K562 (cell line): Measurements from ENCODE around the gene C10orf105. TPM values are rescaled to one million over a fixed set of nuclear protein-coding genes. Genes with fewer than 3 reads are reported as not detected.
A peak's percentile ranks its signal among the peaks of the same experiment; 100 is the strongest.

ENCODE experiments used
- BCL6 ChIP-seq: fragments of 250-450 bp; sonication (Bioruptor Pico); IDR thresholded peaks from 2 replicates; pipeline ENCODE4 v1.4.0; 2020
- BCOR ChIP-seq: fragments of 450-650 bp; IDR thresholded peaks from 2 replicates; pipeline ENCODE4 v1.6.1; 2016
- CTBP1 ChIP-seq: fragments of 450-650 bp; IDR thresholded peaks from 2 replicates; pipeline ENCODE4 v1.6.1; 2016; ENCODE audit warnings: borderline replicate concordance
- DDX20 ChIP-seq: fragments of 450-650 bp; IDR thresholded peaks from 2 replicates; pipeline ENCODE4 v1.6.1; 2016; ENCODE audit warnings: missing genetic modification characterization, low read depth, mild to moderate bottlenecking, missing compliant biosample characterization, moderate library complexity
- HDAC6 ChIP-seq: IDR thresholded peaks from 2 replicates; pipeline ENCODE4 v1.6.1; 2012; ENCODE audit warnings: low read depth, mild to moderate bottlenecking, control low read depth, inconsistent platforms, low read length, moderate library complexity
- HIVEP1 ChIP-seq: fragments of 250-450 bp; sonication (Bioruptor Pico); IDR thresholded peaks from 2 replicates; pipeline ENCODE4 v1.4.0; 2020; ENCODE audit warnings: mild to moderate bottlenecking
- KLF16 ChIP-seq: IDR thresholded peaks from 2 replicates; pipeline ENCODE4 v1.6.1; 2016; ENCODE audit warnings: antibody characterized with exemption
- MED1 ChIP-seq: sonication (generic); formaldehyde crosslinking; IDR thresholded peaks from 2 replicates; pipeline ENCODE4 v1.8.1; 2023; ENCODE audit warnings: missing genetic modification reagents, borderline replicate concordance
- MTF1 ChIP-seq: fragments of 250-450 bp; sonication (Bioruptor Pico); IDR thresholded peaks from 2 replicates; pipeline ENCODE4 v1.9.0; 2021; ENCODE audit warnings: moderate library complexity, mild to moderate bottlenecking, inconsistent platforms, borderline replicate concordance
- MYBL2 ChIP-seq, 2 experiments: fragments of 450-650 bp in 1 of 2; sonication (generic) in 1 of 2; formaldehyde crosslinking in 1 of 2; IDR thresholded peaks; 2 replicates each; pipeline versions ENCODE4 v1.6.1 to v1.8.1; 2017 to 2022; ENCODE audit warnings: borderline replicate concordance in 1 of 2, inconsistent platforms in 1 of 2, low read depth in 1 of 2, mild to moderate bottlenecking in 1 of 2, missing genetic modification reagents in 1 of 2, moderate library complexity in 1 of 2
- NFATC3 ChIP-seq: fragments of 450-650 bp; IDR thresholded peaks from 2 replicates; pipeline ENCODE4 v1.6.1; 2017; ENCODE audit warnings: mild to moderate bottlenecking
- PHB2 ChIP-seq: fragments of 450-650 bp; IDR thresholded peaks from 2 replicates; pipeline ENCODE4 v1.6.1; 2017; ENCODE audit warnings: low read depth
- POLR2G ChIP-seq: fragments of 200-400 bp; formaldehyde crosslinking; IDR thresholded peaks from 2 replicates; pipeline ENCODE4 v1.6.1; 2017; ENCODE audit warnings: low read depth, mild to moderate bottlenecking, antibody characterized with exemption, low read length, moderate library complexity
- SMARCC2 ChIP-seq: fragments of 450-650 bp; IDR thresholded peaks from 2 replicates; pipeline ENCODE4 v1.6.1; 2017; ENCODE audit warnings: antibody characterized with exemption, moderate library complexity, mild to moderate bottlenecking, low read depth
- SNIP1 ChIP-seq: fragments of 450-650 bp; IDR thresholded peaks from 2 replicates; pipeline ENCODE4 v1.7.1; 2017; ENCODE audit warnings: low read depth, mild to moderate bottlenecking
- SP2 ChIP-seq: IDR thresholded peaks from 2 replicates; pipeline ENCODE4 v1.6.1; 2011; ENCODE audit warnings: mild to moderate bottlenecking, low read depth, low read length, moderate library complexity; ENCODE audit not compliant: poor library complexity, severe bottlenecking; ENCODE audit errors: extremely low read depth
- SREBF2 ChIP-seq: sonication (generic); formaldehyde crosslinking; IDR thresholded peaks from 2 replicates; pipeline ENCODE4 v1.4.0; 2020; ENCODE audit warnings: mild to moderate bottlenecking, missing genetic modification reagents
- TAF7 ChIP-seq: fragments of 450-650 bp; IDR thresholded peaks from 2 replicates; pipeline ENCODE4 v1.6.1; 2016; ENCODE audit warnings: missing genetic modification characterization, missing compliant biosample characterization
- TEAD1 ChIP-seq, 2 experiments: fragments of 450-650 bp in 1 of 2; sonication (generic) in 1 of 2; formaldehyde crosslinking; IDR thresholded peaks; 2 replicates each; pipeline versions ENCODE4 v1.4.0 to v1.8.0; 2020 to 2022; ENCODE audit warnings: mild to moderate bottlenecking in 2 of 2, missing genetic modification reagents in 1 of 2
- ZBTB17 ChIP-seq: fragments of 450-650 bp; formaldehyde crosslinking; IDR thresholded peaks from 2 replicates; pipeline ENCODE4 v1.4.0; 2020; ENCODE audit warnings: mild to moderate bottlenecking
- ZFPM2 ChIP-seq: fragments of 250-450 bp; sonication (Bioruptor Pico); IDR thresholded peaks from 2 replicates; pipeline ENCODE4 v1.5.1; 2022; ENCODE audit warnings: mild to moderate bottlenecking
- ZNF785 ChIP-seq: fragments of 250-450 bp; sonication (Bioruptor Pico); IDR thresholded peaks from 2 replicates; pipeline ENCODE4 v1.4.0; 2020; ENCODE audit warnings: mild to moderate bottlenecking
- ZSCAN29 ChIP-seq: fragments of 450-650 bp; IDR thresholded peaks from 2 replicates; pipeline ENCODE4 v1.6.1; 2017
- polyA plus RNA-seq, 8 experiments: library from polyadenylated mRNA; depleted of rRNA in 4 of 8; stranded (reverse) in 5 of 8; unstranded in 3 of 8; fragments of >200 nt; fragmentation: Nextera tagmentation in 2 of 8; fragmentation: Illumina TruSeq in 1 of 8; extraction: Ambion mirVana in 2 of 8; extraction: Trizol in 1 of 8; gene quantifications; 2 replicates each; pipeline versions ENCODE4 v1.2.1 to v1.2.3, GENCODE V29; 2011 to 2014; ENCODE audit warnings: inconsistent platforms in 1 of 8, missing spikeins in 1 of 8
- total RNA-seq, 7 experiments: library from RNA; depleted of rRNA in 6 of 7; stranded (reverse); fragments of >200 nt in 6 of 7; fragmentation: Illumina TruSeq in 2 of 7; extraction: Trizol in 2 of 7; gene quantifications; 2 replicates each; pipeline versions ENCODE4 v1.2.1 to v1.2.3, GENCODE V29; 2011 to 2021; ENCODE audit warnings: low replicate concordance in 1 of 7
- TF ChIP-seq, protein P1 (sequence below): fragments of 250-450 bp; sonication (Bioruptor Pico); IDR thresholded peaks from 2 replicates; pipeline ENCODE4 v1.8.0; 2021; ENCODE audit warnings: borderline replicate concordance, mild to moderate bottlenecking, moderate library complexity; ENCODE audit not compliant: poor library complexity, severe bottlenecking
- TF ChIP-seq, protein P2 (sequence below): fragments of 450-650 bp; IDR thresholded peaks from 2 replicates; pipeline ENCODE4 v1.6.1; 2018; ENCODE audit warnings: mild to moderate bottlenecking, low read depth; ENCODE audit not compliant: partially characterized antibody
- TF ChIP-seq, protein P3 (sequence below): fragments of 150-350 bp; conservative IDR thresholded peaks from 2 replicates; pipeline ENCODE4 v1.6.1; 2014; ENCODE audit warnings: low read length

C10orf105 gene
- total and polyA plus RNA-seq, 9 of the 15 experiments (the other 6 are each of a cell fraction or from before 2014, with no cell fraction given): 0.03 to 0.25 (median 0.04) TPM; not detected in 3

DNA sequence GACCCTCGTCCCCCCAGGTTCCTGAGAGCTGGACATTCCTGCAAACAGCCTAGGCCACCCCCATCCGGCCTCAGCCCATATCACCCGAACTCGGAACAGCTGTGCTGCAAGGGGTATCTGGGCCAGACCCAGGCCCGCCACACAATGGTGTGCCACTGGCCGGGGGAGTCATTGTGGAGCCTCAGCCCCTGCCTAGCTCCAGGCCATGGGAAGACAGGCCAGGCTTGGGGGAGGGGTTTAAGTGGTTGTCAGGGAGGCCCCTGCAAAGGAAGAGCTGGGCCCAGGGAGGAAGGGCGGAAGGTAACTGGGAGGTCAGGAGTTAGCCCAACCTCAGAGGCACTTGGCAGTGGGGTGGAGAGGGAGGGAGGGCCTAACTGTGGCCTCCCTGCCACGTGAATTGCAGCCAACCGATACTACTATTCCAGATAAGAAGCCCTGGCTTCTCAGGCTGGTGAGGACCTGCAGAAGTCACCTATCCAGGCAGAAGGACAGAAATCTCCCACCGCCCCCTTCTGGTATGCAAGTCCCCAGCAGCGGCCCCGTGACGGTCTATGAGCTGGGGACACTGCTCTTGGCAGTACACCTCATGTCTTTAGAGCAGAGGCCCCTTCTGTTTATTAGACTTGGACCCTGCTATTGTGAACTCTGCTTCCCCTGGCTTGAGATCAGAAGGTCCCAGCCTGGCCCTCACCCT, 26.9 kb upstream of the C10orf105 start (continued):
- TF ChIP-seq TEAD1 (CRISPR knock-in tag; IDR thresholded peaks at IDR 0.05) (peak; percentile 88 to 94; a peak in 3 of 4 replicates), SMARCC2 (0 out of 2 replicates have a peak, but pooled peaks have one; percentile 50), SREBF2 (CRISPR knock-in tag) (0 out of 2 replicates have a peak, but pooled peaks have one; percentile 34), TAF7 (tag) (peak; percentile 50), BCOR (peak; percentile 33; the same call in 1 of the 2 replicates), KLF16 (peak; percentile 75), MYBL2 (IDR thresholded peaks at IDR 0.05; ENCODE audit: low read depth) (no peak), MYBL2 (CRISPR knock-in tag; IDR thresholded peaks at IDR 0.05; ENCODE audit: borderline replicate concordance) (no peak), ZSCAN29 (no peak), ZFPM2 (CRISPR knock-in tag) (no peak), HIVEP1 (CRISPR knock-in tag) (peak; percentile 63; the same call in 1 of the 2 replicates), ZBTB17 (CRISPR knock-in tag) (peak; percentile 57; the same call in 1 of the 2 replicates), POLR2G (peak; percentile 47; the same call in 1 of the 2 replicates), MTF1 (no peak), CTBP1 (peak; percentile 96), BCL6 (CRISPR knock-in tag) (no peak), SP2 (no peak), HDAC6 (no peak), NFATC3 (no peak), PHB2 (no peak), ZNF785 (CRISPR knock-in tag) (no peak), MED1 (CRISPR knock-in tag) (no peak), DDX20 (tag) (no peak), SNIP1 (no peak)
- TF ChIP-seq, protein P1, sequence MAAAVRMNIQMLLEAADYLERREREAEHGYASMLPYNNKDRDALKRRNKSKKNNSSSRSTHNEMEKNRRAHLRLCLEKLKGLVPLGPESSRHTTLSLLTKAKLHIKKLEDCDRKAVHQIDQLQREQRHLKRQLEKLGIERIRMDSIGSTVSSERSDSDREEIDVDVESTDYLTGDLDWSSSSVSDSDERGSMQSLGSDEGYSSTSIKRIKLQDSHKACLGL (CRISPR knock-in tag): no peak
- TF ChIP-seq, protein P2, sequence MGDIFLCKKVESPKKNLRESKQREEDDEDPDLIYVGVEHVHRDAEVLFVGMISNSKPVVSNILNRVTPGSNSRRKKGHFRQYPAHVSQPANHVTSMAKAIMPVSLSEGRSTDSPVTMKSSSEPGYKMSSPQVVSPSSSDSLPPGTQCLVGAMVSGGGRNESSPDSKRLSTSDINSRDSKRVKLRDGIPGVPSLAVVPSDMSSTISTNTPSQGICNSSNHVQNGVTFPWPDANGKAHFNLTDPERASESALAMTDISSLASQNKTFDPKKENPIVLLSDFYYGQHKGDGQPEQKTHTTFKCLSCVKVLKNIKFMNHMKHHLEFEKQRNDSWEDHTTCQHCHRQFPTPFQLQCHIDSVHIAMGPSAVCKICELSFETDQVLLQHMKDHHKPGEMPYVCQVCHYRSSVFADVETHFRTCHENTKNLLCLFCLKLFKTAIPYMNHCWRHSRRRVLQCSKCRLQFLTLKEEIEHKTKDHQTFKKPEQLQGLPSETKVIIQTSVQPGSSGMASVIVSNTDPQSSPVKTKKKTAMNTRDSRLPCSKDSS: no peak
- TF ChIP-seq, protein P3, sequence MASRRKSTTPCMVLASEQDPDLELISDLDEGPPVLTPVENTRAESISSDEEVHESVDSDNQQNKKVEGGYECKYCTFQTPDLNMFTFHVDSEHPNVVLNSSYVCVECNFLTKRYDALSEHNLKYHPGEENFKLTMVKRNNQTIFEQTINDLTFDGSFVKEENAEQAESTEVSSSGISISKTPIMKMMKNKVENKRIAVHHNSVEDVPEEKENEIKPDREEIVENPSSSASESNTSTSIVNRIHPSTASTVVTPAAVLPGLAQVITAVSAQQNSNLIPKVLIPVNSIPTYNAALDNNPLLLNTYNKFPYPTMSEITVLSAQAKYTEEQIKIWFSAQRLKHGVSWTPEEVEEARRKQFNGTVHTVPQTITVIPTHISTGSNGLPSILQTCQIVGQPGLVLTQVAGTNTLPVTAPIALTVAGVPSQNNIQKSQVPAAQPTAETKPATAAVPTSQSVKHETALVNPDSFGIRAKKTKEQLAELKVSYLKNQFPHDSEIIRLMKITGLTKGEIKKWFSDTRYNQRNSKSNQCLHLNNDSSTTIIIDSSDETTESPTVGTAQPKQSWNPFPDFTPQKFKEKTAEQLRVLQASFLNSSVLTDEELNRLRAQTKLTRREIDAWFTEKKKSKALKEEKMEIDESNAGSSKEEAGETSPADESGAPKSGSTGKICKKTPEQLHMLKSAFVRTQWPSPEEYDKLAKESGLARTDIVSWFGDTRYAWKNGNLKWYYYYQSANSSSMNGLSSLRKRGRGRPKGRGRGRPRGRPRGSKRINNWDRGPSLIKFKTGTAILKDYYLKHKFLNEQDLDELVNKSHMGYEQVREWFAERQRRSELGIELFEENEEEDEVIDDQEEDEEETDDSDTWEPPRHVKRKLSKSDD: no peak
